AG04450 (cell line): ENCODE measurements around the gene WDR93. TPM values are rescaled to one million over a fixed set of nuclear protein-coding genes. Genes with fewer than 3 reads are reported as not detected.
"Not testable (repeated sequence)": the region's sequence is repeated elsewhere in the genome, so short reads cannot be mapped to it uniquely, and the experiment has no call there.

Experiments used
- CTCF ChIA-PET: fragments of 300-600, 350-600 bp; formaldehyde crosslinking; extraction: SDS; loops from one replicate; lab custom pipeline; 2022; ENCODE audit warnings: antibody characterized with exemption, inconsistent platforms; lab: Charles Lee
- POLR2A ChIA-PET: fragments of 350-600 bp; formaldehyde crosslinking; extraction: SDS; loops from one replicate; lab custom pipeline; 2021; ENCODE audit warnings: antibody characterized with exemption, inconsistent platforms; lab: Yijun Ruan, JAX
- DNase-seq: peaks from one replicate; pipeline ENCODE4 v3.0.0-alpha.2; 2011; ENCODE audit warnings: low read depth, low spot score
- H3K27ac ChIP-seq: one replicate; pipeline ENCODE4 v1.5.1; 2012; ENCODE audit warnings: low read depth, low read length, control low read depth
- H3K27me3 ChIP-seq: one replicate; pipeline ENCODE4 v1.6.0; 2012; ENCODE audit warnings: low read length; ENCODE audit not compliant: control insufficient read depth, insufficient read depth
- H3K4me3 ChIP-seq: 2 replicates; pipeline ENCODE4 v1.5.1; 2011; ENCODE audit warnings: mild to moderate bottlenecking, low read depth, low read length, control low read depth
- H3K9me3 ChIP-seq: 2 replicates; pipeline ENCODE4 v1.5.1; 2012; ENCODE audit warnings: low read length; ENCODE audit not compliant: control insufficient read depth, insufficient read depth
- CTCF ChIP-seq: IDR thresholded peaks from 2 replicates; pipeline ENCODE4 v1.5.1; 2011; ENCODE audit warnings: low read depth, low read length, control low read depth, inconsistent platforms
- polyA plus RNA-seq: library from polyadenylated mRNA; depleted of rRNA; stranded (reverse); fragments of >200 nt; gene quantifications from 2 replicates; pipeline ENCODE4 v1.2.3, GENCODE V29; 2011

Gene WDR93
- polyA plus RNA-seq, 1 experiment = 0.05 TPM

GRCh38 chr15:89783861-89784685 lies 93.5 kb downstream of the WDR93 start:
- Histone ChIP-seq H3K27ac (no peak overlapping the region), H3K9me3 (peaks cover 13% of the 10 kb centered on the region), H3K27me3 (no peaks in the 10 kb centered on the region), H3K4me3 (no peak overlapping the region)
- ChIA-PET CTCF (interaction anchor here (1.0 to 1.6 kb wide), 3 partner anchors 23 to 93 kb away, joined by 4 to 8 read pairs (median 4); no protein-coding TSS in a partner anchor), POLR2A (interaction anchor here (1.2 kb wide), 1 partner anchor 91 kb away, joined by 3 read pairs; no protein-coding TSS in a partner anchor)
- TF ChIP-seq CTCF = no peak
- DNase-seq = no peak

- ChIA-PET POLR2A (no interaction called here), CTCF (interaction anchor here (1.5 kb wide), 1 partner anchor 92 kb away, joined by 4 read pairs; no protein-coding TSS in a partner anchor)
- no peak overlapping the region for H3K27ac ChIP-seq
- H3K27me3 ChIP-seq = no peaks in the 10 kb centered on the region
- peaks cover 13% of the 10 kb centered on the region for H3K9me3 ChIP-seq
- H3K4me3 ChIP-seq = no peak overlapping the region
- no peak for TF ChIP-seq CTCF
- DNase-seq = no peak
Measured at GRCh38 chr15:89784686-89784960, 94.0 kb downstream of the WDR93 start.

DNA sequence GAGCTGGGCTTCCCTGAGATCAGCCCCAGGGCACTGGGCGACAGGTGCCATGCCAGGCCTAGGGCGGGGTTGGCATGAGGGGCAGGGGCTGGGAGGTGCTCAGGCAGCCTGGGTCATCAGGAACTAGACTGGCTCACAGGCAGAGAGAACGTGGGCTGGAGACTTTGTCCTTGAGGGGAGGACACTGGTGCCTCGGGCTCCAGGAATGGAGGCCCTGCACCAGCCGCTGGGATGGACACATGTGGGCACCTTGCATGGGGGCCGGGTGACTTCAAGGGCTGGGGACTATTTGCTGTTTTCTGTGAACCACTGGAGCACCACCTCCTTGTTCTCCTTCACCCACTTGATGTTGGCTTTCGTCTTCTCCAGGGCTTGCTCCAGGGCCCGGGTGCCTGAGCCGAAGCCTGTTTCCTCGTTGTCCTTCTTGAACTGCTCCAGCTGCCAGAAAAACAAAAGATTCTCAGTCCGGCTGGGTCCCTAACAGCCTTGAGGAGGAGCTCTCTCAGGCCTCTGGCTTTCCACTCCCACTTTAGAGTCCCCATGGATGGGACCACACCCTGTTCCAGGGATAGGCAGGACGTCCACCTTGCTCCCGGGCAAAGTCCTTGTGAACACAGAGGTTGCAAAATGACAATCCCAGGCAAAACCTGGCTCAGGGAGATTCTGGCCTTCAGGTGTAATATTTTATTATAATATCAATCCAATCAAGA lies 94.6 kb downstream of the WDR93 start:
- no peak overlapping the region for H3K4me3 ChIP-seq
- POLR2A ChIA-PET = no interaction called here
- no peaks in the 10 kb centered on the region for H3K27me3 ChIP-seq
- H3K27ac ChIP-seq = no peak overlapping the region
- no peak for TF ChIP-seq CTCF
- H3K9me3 ChIP-seq = peaks cover 13% of the 10 kb centered on the region
- CTCF ChIA-PET = no interaction called here
- no peak for DNase-seq

DNA sequence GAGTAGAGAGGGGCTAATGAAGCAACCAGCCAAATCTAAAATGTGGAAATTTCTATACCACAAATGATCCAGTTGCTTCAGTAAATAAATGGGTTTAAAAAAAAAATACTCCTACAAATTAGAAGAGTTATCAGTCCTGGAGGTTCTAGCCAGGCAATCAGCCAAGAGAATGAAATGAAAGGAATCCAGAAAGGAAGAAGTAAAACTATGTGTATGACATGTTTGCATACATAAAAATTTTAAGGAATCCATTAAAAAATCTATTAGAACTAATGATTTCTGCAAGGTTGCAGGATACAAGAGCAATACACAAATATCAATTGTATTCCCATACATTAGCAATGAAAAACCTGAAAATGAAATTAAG lies 95.1 kb downstream of the WDR93 start:
- Histone ChIP-seq H3K4me3 (no peak overlapping the region), H3K27me3 (no peaks in the 10 kb centered on the region), H3K9me3 (peaks cover 13% of the 10 kb centered on the region), H3K27ac (no peak overlapping the region)
- POLR2A ChIA-PET = no interaction called here
- no peak for TF ChIP-seq CTCF
- no peak for DNase-seq
- CTCF ChIA-PET = no interaction called here

DNA sequence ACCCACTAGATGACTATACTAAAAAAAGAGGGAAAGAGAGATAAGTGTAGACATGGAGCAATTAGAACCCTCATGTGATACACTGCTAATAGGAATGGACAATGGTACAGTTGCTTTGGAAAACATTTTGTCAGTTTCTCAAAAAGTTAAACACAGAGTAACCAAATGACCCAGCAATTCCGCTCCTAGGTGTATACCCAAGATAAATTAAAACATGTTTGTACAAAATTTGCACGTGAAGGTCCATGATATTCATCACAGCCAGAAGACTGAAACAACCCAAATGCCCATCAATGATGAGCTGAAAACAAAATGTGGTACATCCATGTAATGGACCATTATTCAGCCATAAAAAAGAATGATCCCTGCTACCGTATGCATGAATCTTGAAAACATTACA lies 97.3 kb downstream of the WDR93 start:
- Histone ChIP-seq H3K27ac (no peak overlapping the region), H3K9me3 (peaks cover 13% of the 10 kb centered on the region), H3K27me3 (no peaks in the 10 kb centered on the region), H3K4me3 (no peak overlapping the region)
- no peak for DNase-seq
- no peak for TF ChIP-seq CTCF
- ChIA-PET POLR2A (no interaction called here), CTCF (interaction anchor here (1.3 kb wide), 1 partner anchor 87 kb away, joined by 4 read pairs; no protein-coding TSS in a partner anchor)

DNA sequence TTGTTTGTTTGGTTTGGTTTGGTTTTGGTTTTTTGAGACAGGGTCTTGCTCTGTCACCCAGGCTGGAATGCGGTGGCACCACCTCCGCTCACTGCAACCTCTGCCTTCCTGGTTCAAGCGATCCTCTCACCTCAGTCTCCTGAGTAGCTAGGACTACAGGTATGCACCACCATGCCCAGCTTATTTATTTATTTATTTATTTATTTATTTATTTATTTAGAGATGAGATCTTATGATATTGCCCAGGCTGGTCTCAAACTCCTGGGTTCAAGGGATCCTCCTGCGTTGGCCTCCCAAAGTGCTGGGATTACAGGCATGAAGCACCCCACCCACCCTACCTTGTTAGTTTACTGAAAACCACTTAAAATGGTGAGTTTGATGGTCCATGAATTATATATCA lies 98.0 kb downstream of the WDR93 start:
- H3K27ac ChIP-seq = not testable (repeated sequence)
- CTCF ChIA-PET = interaction anchor here (1.3 kb wide), 1 partner anchor 86 kb away, joined by 4 read pairs; no protein-coding TSS in a partner anchor

More for the DNA sequence above, 98.0 kb downstream of the WDR93 start:
- DNase-seq, H3K27me3 ChIP-seq, H3K4me3 ChIP-seq, POLR2A ChIA-PET: not testable (repeated sequence)
- peaks cover 13% of the 10 kb centered on the region for H3K9me3 ChIP-seq
